ENCODE results near the gene ZNF324.
"Not testable (repeated sequence)": the region's sequence is repeated elsewhere in the genome, so short reads cannot be mapped to it uniquely, and the experiment has no call there.

GRCh38 chr19:58470837-58471543, 4.1 kb downstream of the ZNF324 start:
- not testable (repeated sequence) for TF ChIP-seq CTCF (conservative IDR thresholded peaks at IDR 0.05; ENCODE audit: low read length); EZH2phosphoT487 (IDR thresholded peaks at IDR 0.05; ENCODE audit: borderline replicate concordance)
